HCT116 (cell line): Measurements from ENCODE around the gene SSH2.

Experiments used
- CEBPB ChIP-seq: IDR thresholded peaks from 2 replicates; pipeline ENCODE4 v1.6.1; 2012; ENCODE audit warnings: low read depth
- POLR2AphosphoS5 ChIP-seq: IDR thresholded peaks from 2 replicates; pipeline ENCODE4 v1.6.1; 2011; ENCODE audit warnings: mild to moderate bottlenecking, low read depth, low read length, moderate library complexity
- TF ChIP-seq, protein P1 (sequence below), 3 experiments: fragments of 200-600 bp in 1 of 3; sonication (generic) in 1 of 3; IDR thresholded peaks in 2 of 3; conservative IDR thresholded peaks in 1 of 3; 2 replicates each; pipeline ENCODE4 v1.5.1; 2012 to 2017; ENCODE audit warnings: low read depth in 2 of 3, low read length in 2 of 3, antibody characterized with exemption in 1 of 3, borderline replicate concordance in 1 of 3, control low read depth in 1 of 3, mild to moderate bottlenecking in 1 of 3, mixed read lengths in 1 of 3, mixed run types in 1 of 3, moderate library complexity in 1 of 3; ENCODE audit not compliant: insufficient read depth in 1 of 3

DNA sequence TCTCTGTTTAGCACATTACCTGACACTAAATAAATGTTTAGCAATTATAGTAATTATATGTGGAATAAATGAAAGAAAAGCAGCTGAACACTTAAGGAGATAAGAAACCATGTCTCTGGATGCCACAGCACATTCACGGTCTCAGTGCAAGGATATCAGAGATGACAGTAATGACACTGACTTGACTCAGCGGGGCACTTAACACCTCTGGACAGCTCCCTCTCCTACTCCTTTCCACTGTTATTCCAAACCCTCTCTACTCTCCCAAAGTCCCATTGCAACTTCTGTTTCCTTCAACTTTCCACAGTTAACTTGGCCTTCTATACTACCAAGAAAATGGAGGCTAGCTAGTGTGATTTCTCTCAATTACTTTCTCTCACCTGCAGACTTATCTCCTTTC, 214.3 kb downstream of the SSH2 start:
- TF ChIP-seq, protein P1, sequence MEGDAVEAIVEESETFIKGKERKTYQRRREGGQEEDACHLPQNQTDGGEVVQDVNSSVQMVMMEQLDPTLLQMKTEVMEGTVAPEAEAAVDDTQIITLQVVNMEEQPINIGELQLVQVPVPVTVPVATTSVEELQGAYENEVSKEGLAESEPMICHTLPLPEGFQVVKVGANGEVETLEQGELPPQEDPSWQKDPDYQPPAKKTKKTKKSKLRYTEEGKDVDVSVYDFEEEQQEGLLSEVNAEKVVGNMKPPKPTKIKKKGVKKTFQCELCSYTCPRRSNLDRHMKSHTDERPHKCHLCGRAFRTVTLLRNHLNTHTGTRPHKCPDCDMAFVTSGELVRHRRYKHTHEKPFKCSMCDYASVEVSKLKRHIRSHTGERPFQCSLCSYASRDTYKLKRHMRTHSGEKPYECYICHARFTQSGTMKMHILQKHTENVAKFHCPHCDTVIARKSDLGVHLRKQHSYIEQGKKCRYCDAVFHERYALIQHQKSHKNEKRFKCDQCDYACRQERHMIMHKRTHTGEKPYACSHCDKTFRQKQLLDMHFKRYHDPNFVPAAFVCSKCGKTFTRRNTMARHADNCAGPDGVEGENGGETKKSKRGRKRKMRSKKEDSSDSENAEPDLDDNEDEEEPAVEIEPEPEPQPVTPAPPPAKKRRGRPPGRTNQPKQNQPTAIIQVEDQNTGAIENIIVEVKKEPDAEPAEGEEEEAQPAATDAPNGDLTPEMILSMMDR (IDR thresholded peaks at IDR 0.05 in 2 of 3, conservative IDR thresholded peaks at IDR 0.05 in 1 of 3; ENCODE audit: borderline replicate concordance in 1 of 3, insufficient read depth in 1 of 3, low read depth in 2 of 3, low read length in 2 of 3) = no peak
- TF ChIP-seq CEBPB (no peak), POLR2AphosphoS5 (no peak)
